ENCODE data around the gene CACNA2D3. TPM values are rescaled to one million over a fixed set of nuclear protein-coding genes. Genes with fewer than 3 reads are reported as not detected.
"Not testable (repeated sequence)": the region's sequence is repeated elsewhere in the genome, so short reads cannot be mapped to it uniquely, and the experiment has no call there.

CACNA2D3 gene
- polyA plus RNA-seq, 2 of the 4 experiments (the other 2 are of a cell fraction), result 0.04 to 0.05 TPM

- no peak for TF ChIP-seq MAX (IDR thresholded peaks at IDR 0.05)
These were observed 323.3 kb downstream of the CACNA2D3 start (continued) for GRCh38 chr3:54445630-54446029.

- DNase-seq (ENCODE audit: low read depth in 1 of 2, low spot score in 1 of 2) (no peak), FAIRE-seq (no peak), ATAC-seq (no peak)
- POLR2A ChIA-PET, result no interaction called here
- WGBS (ENCODE audit: missing lambda C conversion rate), result 7% methylated on average over 2 of the region's 2 CpGs
- Histone ChIP-seq H3K4me3 (no peak overlapping the region), H3K9me3 (no peaks in the 10 kb centered on the region), H3K27ac (no peak overlapping the region), H3K4me1 (no peaks in the 10 kb centered on the region), H3K4me2 (no peak overlapping the region)
- CTCF ChIA-PET, result no interaction called here
- no peak for TF ChIP-seq NFE2L2 (conservative IDR thresholded peaks at IDR 0.05; ENCODE audit: low read length)
- TF ChIP-seq ATOH8 (CRISPR knock-in tag; IDR thresholded peaks at IDR 0.05; ENCODE audit: low read depth), result no peak
- no peak for TF ChIP-seq SREBF2 (IDR thresholded peaks at IDR 0.05)
- TF ChIP-seq CTCF (IDR thresholded peaks at IDR 0.05), result no peak
- no peak for TF ChIP-seq EHMT2 (IDR thresholded peaks at IDR 0.05; ENCODE audit: low read depth)
- no peak for TF ChIP-seq NPAS2 (CRISPR knock-in tag; IDR thresholded peaks at IDR 0.05; ENCODE audit: borderline replicate concordance)
- TF ChIP-seq BCL3 (IDR thresholded peaks at IDR 0.05), result no peak
- no peak for TF ChIP-seq RCOR1 (IDR thresholded peaks at IDR 0.05; ENCODE audit: low read depth, low read length)
- no peak for TF ChIP-seq HOXB5 (CRISPR knock-in tag; IDR thresholded peaks at IDR 0.05)
These were observed 325.1 kb downstream of the CACNA2D3 start for GRCh38 chr3:54447427-54447826.

GRCh38 chr3:54454806-54455205, 332.5 kb downstream of the CACNA2D3 start:
- H3K27ac ChIP-seq, result no peak overlapping the region
- 54% methylated on average over 3 of the region's 3 CpGs for WGBS (ENCODE audit: missing lambda C conversion rate)

GRCh38 chr3:54458357-54458756, 336.0 kb downstream of the CACNA2D3 start:
- CTCF ChIA-PET, result no interaction called here
- TF ChIP-seq RCOR1 (IDR thresholded peaks at IDR 0.05; ENCODE audit: low read depth, low read length) (no peak), CHD2 (IDR thresholded peaks at IDR 0.05; ENCODE audit: low read length, partially characterized antibody) (no peak), CBX8 (IDR thresholded peaks at IDR 0.05) (no peak), ZSCAN20 (CRISPR knock-in tag; IDR thresholded peaks at IDR 0.05) (no peak), TP53 (CRISPR knock-in tag; IDR thresholded peaks at IDR 0.05) (no peak), GATA3 (IDR thresholded peaks at IDR 0.05; ENCODE audit: borderline replicate concordance) (no peak), HOXA7 (CRISPR knock-in tag; IDR thresholded peaks at IDR 0.05) (no peak), BHLHE40 (IDR thresholded peaks at IDR 0.05; ENCODE audit: low read depth, low read length) (no peak), RAD21 (conservative IDR thresholded peaks at IDR 0.05 in 1 of 2, IDR thresholded peaks at IDR 0.05 in 1 of 2) (no peak), ELK1 (IDR thresholded peaks at IDR 0.05; ENCODE audit: low read depth, low read length) (no peak)
- Histone ChIP-seq H3K4me2 (no peak overlapping the region), H3K27ac (no peak overlapping the region), H3K9me3 (no peaks in the 10 kb centered on the region; the same call in 2 of the 3 replicates), H3K4me3 (no peak overlapping the region), H3K4me1 (no peaks in the 10 kb centered on the region)
- 0% methylated on average over 2 of the region's 2 CpGs for WGBS (ENCODE audit: missing lambda C conversion rate)
- POLR2A ChIA-PET, result no interaction called here
- DNase-seq (ENCODE audit: low read depth in 1 of 2, low spot score in 1 of 2) (no peak), ATAC-seq (no peak), FAIRE-seq (no peak)

More at GRCh38 chr3:54454806-54455205, 332.5 kb downstream of the CACNA2D3 start:
- CTCF ChIA-PET, result no interaction called here
- DNase-seq (ENCODE audit: low read depth in 1 of 2, low spot score in 1 of 2), result no peak
- H3K9me3 ChIP-seq, result no peaks in the 10 kb centered on the region; the same call in 2 of the 3 replicates
- H3K4me2 ChIP-seq, result no peak overlapping the region
- TF ChIP-seq HEYL (CRISPR knock-in tag; IDR thresholded peaks at IDR 0.05), result no peak
- TF ChIP-seq PBX3 (IDR thresholded peaks at IDR 0.05), result no peak
- TF ChIP-seq RARB (CRISPR knock-in tag; IDR thresholded peaks at IDR 0.05), result no peak
- no peaks in the 10 kb centered on the region for H3K4me1 ChIP-seq
- no peak for FAIRE-seq
- ATAC-seq, result no peak
- no peak overlapping the region for H3K4me3 ChIP-seq
- POLR2A ChIA-PET, result no interaction called here

GRCh38 chr3:54464554-54464953, 342.2 kb downstream of the CACNA2D3 start:
- WGBS (ENCODE audit: missing lambda C conversion rate), result 54% methylated on average over 20 of the region's 23 CpGs
- FAIRE-seq, POLR2A ChIA-PET: not testable (repeated sequence)

More at GRCh38 chr3:54464554-54464953, 342.2 kb downstream of the CACNA2D3 start:
- H3K4me2 ChIP-seq; ATAC-seq; H3K4me1 ChIP-seq; CTCF ChIA-PET; H3K4me3 ChIP-seq; H3K9me3 ChIP-seq; H3K27ac ChIP-seq; DNase-seq (ENCODE audit: low read depth in 1 of 2, low spot score in 1 of 2): not testable (repeated sequence)

Measured in A549 (cell line).